GM18870 (cell line): Measurements from ENCODE around the gene JPH3.
"Not testable (repeated sequence)": the region's sequence is repeated elsewhere in the genome, so short reads cannot be mapped to it uniquely, and the experiment has no call there.

Experiments
- ATAC-seq: cut with Tn5 transposase; IDR thresholded peaks from one replicate; pipeline ENCODE4 v1.9.1; 2021; ENCODE audit warnings: moderate library complexity; ENCODE audit not compliant: unreplicated experiment

JPH3 gene

GRCh38 chr16:87677830-87678229 is 75.5 kb downstream of the JPH3 start:
- ATAC-seq: no peak

GRCh38 chr16:87678618-87679017 is 76.3 kb downstream of the JPH3 start:
- ATAC-seq: no peak

- ATAC-seq: no peak
These were observed 77.4 kb downstream of the JPH3 start for GRCh38 chr16:87679593-87680271.

GRCh38 chr16:87680272-87680644 is 78.0 kb downstream of the JPH3 start:
- no peak for ATAC-seq

GRCh38 chr16:87681051-87681602 is 78.8 kb downstream of the JPH3 start:
- ATAC-seq: not testable (repeated sequence)

- ATAC-seq: no peak
These were observed 79.8 kb downstream of the JPH3 start for GRCh38 chr16:87681981-87682570.

GRCh38 chr16:87682852-87683399 is 80.6 kb downstream of the JPH3 start:
- no peak for ATAC-seq

GRCh38 chr16:87684106-87684677 is 81.9 kb downstream of the JPH3 start:
- no peak for ATAC-seq

- ATAC-seq: no peak
These were observed 82.5 kb downstream of the JPH3 start for GRCh38 chr16:87684711-87685404.

- no peak for ATAC-seq
These were observed 83.1 kb downstream of the JPH3 start for GRCh38 chr16:87685405-87685755.

- ATAC-seq: no peak
These were observed 83.5 kb downstream of the JPH3 start for GRCh38 chr16:87685766-87686165.

- no peak for ATAC-seq
These were observed 84.4 kb downstream of the JPH3 start for GRCh38 chr16:87686697-87687096.

- ATAC-seq: no peak
These were observed 85.0 kb downstream of the JPH3 start for GRCh38 chr16:87687126-87687910.

GRCh38 chr16:87687998-87688529 is 85.8 kb downstream of the JPH3 start:
- no peak for ATAC-seq

- no peak for ATAC-seq
These were observed 86.8 kb downstream of the JPH3 start for GRCh38 chr16:87688876-87689815.

GRCh38 chr16:87689956-87690465 is 87.7 kb downstream of the JPH3 start:
- ATAC-seq: no peak

GRCh38 chr16:87690911-87691685 is 88.8 kb downstream of the JPH3 start:
- no peak for ATAC-seq

GRCh38 chr16:87691686-87692079 is 89.4 kb downstream of the JPH3 start:
- no peak for ATAC-seq
